CD4-positive, alpha-beta T cell treated with Interleukin-12 subunit alpha and Interleukin-12 subunit beta, for 1 hour (primary cell): ENCODE measurements around the gene THOC6.
"Not testable (repeated sequence)": the region's sequence is repeated elsewhere in the genome, so short reads cannot be mapped to it uniquely, and the experiment has no call there.

ENCODE experiments used
- DNase-seq: peaks from one replicate; pipeline ENCODE4 v3.0.0-alpha.2; 2020

The THOC6 gene

DNA sequence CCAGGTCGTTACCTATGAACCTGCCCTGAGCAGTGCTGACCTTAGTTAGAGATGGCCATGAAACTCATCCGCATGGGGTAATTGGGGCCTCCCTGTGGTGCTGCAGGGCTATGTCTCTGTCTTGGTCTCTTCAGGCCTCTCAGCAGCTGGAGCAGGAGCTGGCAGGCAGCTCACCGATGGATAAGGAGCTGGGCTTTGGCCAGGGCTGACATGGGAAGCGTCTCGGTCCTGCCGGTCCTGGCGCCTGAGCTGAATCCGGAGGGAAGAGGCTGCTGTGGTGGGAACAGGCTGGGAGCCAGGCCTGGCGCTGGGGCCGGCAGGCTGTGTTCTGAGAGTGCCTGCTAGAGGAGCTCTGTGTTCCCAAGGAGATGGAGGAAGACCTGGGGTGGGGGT lies 51.7 kb downstream of the THOC6 start:
- no peak for DNase-seq

DNA sequence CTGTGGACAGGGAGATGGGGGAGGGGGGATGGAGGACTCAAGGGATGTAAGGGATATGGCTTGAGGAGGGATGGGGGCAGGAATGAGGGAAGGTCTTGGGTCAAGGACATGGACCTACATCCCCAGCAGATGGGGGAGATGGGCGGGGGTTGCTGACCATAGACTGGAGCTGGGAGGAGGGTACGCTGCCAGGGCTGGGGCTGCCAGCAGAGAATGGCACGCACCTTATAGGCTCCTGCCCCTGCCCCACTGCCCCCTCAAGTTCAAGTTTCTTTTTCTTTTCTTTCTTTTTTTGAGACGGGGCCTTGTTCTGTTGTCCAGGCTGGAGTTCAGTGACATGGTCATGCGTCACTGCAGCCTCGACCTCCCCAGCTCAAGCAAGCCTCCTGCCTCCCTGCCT lies 52.1 kb downstream of the THOC6 start:
- not testable (repeated sequence) for DNase-seq

DNA sequence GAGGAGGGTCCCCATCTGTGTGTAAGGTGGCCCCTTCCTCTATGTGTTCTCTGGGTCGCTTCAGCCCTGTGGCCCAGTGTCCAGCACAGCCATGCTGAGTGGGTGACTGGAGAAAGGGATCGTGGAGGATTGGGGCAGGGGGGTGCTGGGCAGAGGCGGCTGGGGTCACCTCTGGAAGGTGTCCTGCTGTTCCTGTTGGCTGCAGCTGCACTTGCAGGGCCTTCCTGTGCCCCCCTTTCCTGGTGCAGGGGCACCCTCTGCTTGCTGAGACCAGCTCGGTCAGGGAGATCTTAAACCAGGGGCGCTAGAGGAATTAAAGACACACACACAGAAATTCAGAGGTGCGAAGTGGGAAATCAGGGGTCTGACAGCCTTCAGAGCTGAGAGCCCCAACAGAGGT lies 52.7 kb downstream of the THOC6 start:
- no peak for DNase-seq
